GM12864 (cell line): ENCODE measurements around the gene KLHL17.

Experiments used
- DNase-seq: peaks from one replicate; pipeline ENCODE4 v3.0.0-alpha.2; 2011; ENCODE audit warnings: low read depth
- H3K4me3 ChIP-seq: 2 replicates; pipeline ENCODE4 v1.5.1; 2011; ENCODE audit warnings: mild to moderate bottlenecking, low read depth, low read length, control low read depth
- CTCF ChIP-seq: IDR thresholded peaks from 2 replicates; pipeline ENCODE4 v1.5.1; 2011; ENCODE audit warnings: low read depth, mild to moderate bottlenecking, moderate library complexity, low read length, control low read depth, inconsistent platforms; ENCODE audit errors: missing control alignments

The KLHL17 gene

DNA sequence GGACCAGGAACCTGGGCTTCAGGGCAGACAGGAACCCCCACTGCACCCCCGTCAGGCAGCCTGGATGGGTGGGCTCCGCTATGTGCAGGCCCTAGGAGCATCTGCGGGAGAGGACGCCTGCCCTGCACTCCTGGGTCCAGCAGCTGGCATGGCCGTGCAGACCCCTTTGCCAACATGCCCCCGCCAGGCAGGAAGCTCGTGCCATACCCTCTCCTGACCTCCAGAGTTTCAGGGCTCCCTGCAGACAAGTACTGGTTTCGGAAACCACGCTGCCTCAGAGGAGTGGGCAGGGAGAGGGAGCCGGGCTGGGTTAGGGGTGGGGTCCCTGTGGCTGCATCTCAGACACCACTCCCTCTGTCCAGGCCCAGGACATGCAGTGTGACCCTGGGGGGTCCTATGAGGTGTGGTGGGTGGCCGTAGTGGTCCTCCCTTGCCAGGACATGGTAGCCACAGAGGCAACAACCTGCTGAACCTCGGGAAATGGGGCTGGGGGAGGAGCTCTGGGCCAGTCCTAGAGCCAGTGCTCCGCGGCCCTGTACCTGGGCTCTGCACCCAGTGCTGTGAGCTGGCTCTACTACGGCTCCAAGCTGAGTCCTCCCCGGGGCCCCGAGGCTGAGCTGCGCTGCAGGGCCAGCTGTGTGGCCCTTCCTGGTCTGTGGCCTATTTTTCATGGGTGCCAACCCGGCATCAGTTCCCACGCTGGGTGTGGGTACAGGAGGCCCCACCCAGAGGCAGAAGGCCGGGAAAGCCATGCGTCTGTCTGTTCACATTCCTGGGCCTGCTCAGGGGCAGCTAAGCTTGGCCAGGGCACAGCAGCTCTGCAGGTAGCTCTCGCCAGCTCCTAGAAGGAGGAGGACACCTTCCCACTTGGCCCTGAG is 7.3 kb downstream of the KLHL17 start:
- DNase-seq = no peak
- H3K4me3 ChIP-seq = no peak overlapping the region
- TF ChIP-seq CTCF = no peak

- TF ChIP-seq CTCF = no peak
- DNase-seq = no peak
- no peak overlapping the region for H3K4me3 ChIP-seq
Measured at GRCh38 chr1:969260-969855, 9.0 kb downstream of the KLHL17 start.

DNA sequence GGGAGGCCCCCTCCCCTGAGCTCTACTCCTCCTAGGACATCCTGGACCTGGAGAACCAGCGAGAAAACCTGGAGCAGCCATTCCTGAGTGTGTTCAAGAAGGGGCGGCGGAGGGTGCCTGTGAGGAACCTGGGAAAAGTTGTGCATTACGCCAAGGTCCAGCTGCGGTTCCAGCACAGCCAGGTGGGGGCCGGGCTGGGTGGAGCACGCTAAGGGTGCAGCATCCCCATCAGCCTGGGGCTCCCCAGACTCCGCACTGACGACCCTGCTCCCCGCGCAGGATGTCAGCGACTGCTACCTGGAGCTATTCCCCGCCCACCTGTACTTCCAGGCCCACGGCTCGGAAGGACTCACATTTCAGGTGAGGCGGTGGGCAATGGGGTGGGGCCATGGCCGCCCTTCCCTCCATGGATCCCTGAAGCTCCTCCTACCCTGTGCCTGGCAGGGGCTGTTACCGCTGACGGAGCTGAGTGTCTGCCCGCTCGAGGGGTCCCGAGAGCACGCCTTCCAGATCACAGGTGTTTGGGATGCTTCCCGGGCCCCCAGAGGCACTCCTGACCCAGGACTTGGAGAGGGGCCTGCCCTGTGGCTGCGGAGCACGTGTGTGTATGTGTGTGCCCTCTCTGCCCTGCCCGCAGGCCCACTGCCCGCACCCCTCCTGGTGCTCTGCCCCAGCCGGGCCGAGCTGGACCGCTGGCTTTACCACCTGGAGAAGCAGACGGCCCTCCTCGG is 10.0 kb downstream of the KLHL17 start:
- TF ChIP-seq CTCF = no peak
- no peak for DNase-seq
- no peak overlapping the region for H3K4me3 ChIP-seq

- no peak for DNase-seq
- no peak for TF ChIP-seq CTCF
- H3K4me3 ChIP-seq = no peak overlapping the region
Measured at GRCh38 chr1:970973-971730, 10.8 kb downstream of the KLHL17 start.

DNA sequence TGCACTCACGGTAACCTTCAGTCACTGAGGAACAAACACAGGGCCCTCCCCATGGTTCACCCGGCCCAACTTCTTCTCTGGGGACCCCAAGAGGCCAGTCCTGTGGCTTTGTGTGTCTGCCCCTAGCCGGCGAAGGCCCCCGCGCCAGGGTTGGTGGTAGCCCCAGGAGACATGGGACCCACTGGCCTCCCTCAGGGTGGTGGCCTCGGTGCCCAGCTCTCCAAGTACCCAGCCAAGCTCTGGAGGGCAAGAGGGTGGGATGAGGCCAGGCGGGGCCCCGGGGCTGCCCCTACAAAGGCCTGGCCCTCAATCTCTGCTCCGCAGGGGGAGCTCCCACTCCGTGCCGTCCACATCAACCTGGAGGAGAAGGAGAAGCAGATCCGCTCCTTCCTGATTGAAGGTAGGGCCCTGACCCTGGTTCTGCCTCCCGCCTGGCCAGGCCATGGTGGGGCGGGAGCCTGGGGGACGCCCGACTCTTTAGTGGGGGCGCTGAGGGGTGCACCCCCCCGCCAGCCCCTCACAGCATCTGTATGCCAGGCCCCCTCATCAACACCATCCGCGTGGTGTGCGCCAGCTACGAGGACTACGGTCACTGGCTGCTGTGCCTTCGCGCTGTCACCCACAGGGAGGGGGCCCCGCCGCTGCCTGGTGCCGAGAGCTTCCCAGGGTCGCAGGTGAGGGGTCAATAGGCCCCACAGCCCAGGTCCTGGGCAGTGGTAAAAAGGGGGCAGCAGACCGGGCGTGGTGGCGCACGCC is 11.5 kb downstream of the KLHL17 start:
- DNase-seq = no peak
- TF ChIP-seq CTCF = no peak
- H3K4me3 ChIP-seq = no peak overlapping the region
